BLaER1 treated with 17β-estradiol and CSF1 and Interleukin-3, amounts not matched to agents 10 nM and 100 nM (cell line): ENCODE data around the gene ALG11.
"Not testable (repeated sequence)": the region's sequence is repeated elsewhere in the genome, so short reads cannot be mapped to it uniquely, and the experiment has no call there.

Source experiments
- H3K27ac ChIP-seq, 11 experiments: shearing (Covaris generic); formaldehyde crosslinking; 2 replicates each; pipeline ENCODE4 v1.8.1; 2022
- H3K27me3 ChIP-seq, 11 experiments: shearing (Covaris generic); formaldehyde crosslinking; 2 replicates each; pipeline ENCODE4 v1.8.1; 2022
- H3K36me3 ChIP-seq, 11 experiments: shearing (Covaris generic); formaldehyde crosslinking; 2 replicates each; pipeline ENCODE4 v1.8.1; 2022
- H3K4me1 ChIP-seq, 10 experiments: shearing (Covaris generic); formaldehyde crosslinking; 2 replicates each; pipeline ENCODE4 v1.8.1; 2022
- H3K4me2 ChIP-seq, 11 experiments: shearing (Covaris generic); formaldehyde crosslinking; 2 replicates each; pipeline ENCODE4 v1.8.1; 2022
- H3K4me3 ChIP-seq, 10 experiments: shearing (Covaris generic); formaldehyde crosslinking; 2 replicates each; pipeline ENCODE4 v1.8.1; 2022
- H3K9ac ChIP-seq, 11 experiments: shearing (Covaris generic); formaldehyde crosslinking; 2 replicates each; pipeline ENCODE4 v1.8.1; 2022
- H3K9me3 ChIP-seq, 11 experiments: shearing (Covaris generic); formaldehyde crosslinking; replicated peaks in 1 of 11; 2 replicates each; pipeline ENCODE4 v1.8.1; 2022
- H4K20me1 ChIP-seq, 11 experiments: shearing (Covaris generic); formaldehyde crosslinking; 2 replicates each; pipeline ENCODE4 v1.8.1; 2022
- Cebpa-rat ChIP-seq, 11 experiments: shearing (Covaris generic); IDR thresholded peaks; 2 replicates each; pipeline ENCODE4 v1.8.1; 2022

The ALG11 gene

GRCh38 chr13:52036037-52036436 is 23.8 kb downstream of the ALG11 start:
- Histone ChIP-seq H3K9me3 (0 out of 22 replicates have a peak, but pooled peaks cover 0 to 4% (median 0%) of the 10 kb centered on the region in 11 experiments), H4K20me1 (peaks cover 0 to 8% (median 0%) of the 10 kb centered on the region in 11 experiments; a peak in 2 of 22 replicates), H3K4me1 (no peaks in the 10 kb centered on the region), H3K27ac (no peak overlapping the region), H3K4me3 (no peak overlapping the region), H3K9ac (no peak overlapping the region), H3K27me3 (no peaks in the 10 kb centered on the region), H3K36me3 (peaks cover 0 to 10% (median 4%) of the 10 kb centered on the region in 11 experiments; a peak in 7 of 22 replicates), H3K4me2 (no peak overlapping the region)
- no peak for TF ChIP-seq Cebpa-rat (IDR thresholded peaks at IDR 0.05)

- no peak for TF ChIP-seq Cebpa-rat (IDR thresholded peaks at IDR 0.05)
- no peak overlapping the region for H3K4me2 ChIP-seq
- H3K4me1 ChIP-seq = no peaks in the 10 kb centered on the region
- H3K27me3 ChIP-seq = no peaks in the 10 kb centered on the region
- peaks cover 0 to 7% (median 0%) of the 10 kb centered on the region in 11 experiments; a peak in 3 of 22 replicates for H3K9me3 ChIP-seq
- H3K9ac ChIP-seq = no peak overlapping the region
- H3K4me3 ChIP-seq = no peak overlapping the region
- H3K27ac ChIP-seq = no peak overlapping the region
- no peaks in the 10 kb centered on the region for H4K20me1 ChIP-seq
- H3K36me3 ChIP-seq = no peaks in the 10 kb centered on the region
These were observed 31.5 kb downstream of the ALG11 start for GRCh38 chr13:52043675-52044074.

- TF ChIP-seq Cebpa-rat (IDR thresholded peaks at IDR 0.05) = no peak
- no peaks in the 10 kb centered on the region for H3K36me3 ChIP-seq
- no peak overlapping the region for H3K9ac ChIP-seq
- H3K4me1 ChIP-seq = no peaks in the 10 kb centered on the region
- H3K4me3 ChIP-seq = no peak overlapping the region
- H3K9me3 ChIP-seq = 0 out of 22 replicates have a peak, but pooled peaks cover 0 to 4% (median 0%) of the 10 kb centered on the region in 11 experiments
- no peaks in the 10 kb centered on the region for H3K27me3 ChIP-seq
- no peaks in the 10 kb centered on the region for H4K20me1 ChIP-seq
- no peak overlapping the region for H3K4me2 ChIP-seq
- H3K27ac ChIP-seq = no peak overlapping the region
These were observed 35.3 kb downstream of the ALG11 start for GRCh38 chr13:52047463-52047862.

GRCh38 chr13:52048516-52048915 is 36.3 kb downstream of the ALG11 start:
- Histone ChIP-seq H4K20me1 (no peaks in the 10 kb centered on the region), H3K9me3 (0 out of 22 replicates have a peak, but pooled peaks cover 0 to 4% (median 0%) of the 10 kb centered on the region in 11 experiments), H3K4me3 (no peak overlapping the region), H3K36me3 (no peaks in the 10 kb centered on the region), H3K9ac (no peak overlapping the region), H3K27ac (no peak overlapping the region), H3K4me2 (no peak overlapping the region), H3K4me1 (no peaks in the 10 kb centered on the region), H3K27me3 (no peaks in the 10 kb centered on the region)
- no peak for TF ChIP-seq Cebpa-rat (IDR thresholded peaks at IDR 0.05)

- Histone ChIP-seq H3K27me3 (no peaks in the 10 kb centered on the region), H3K4me1 (no peaks in the 10 kb centered on the region), H3K9me3 (no peaks in the 10 kb centered on the region), H3K4me2 (no peak overlapping the region), H3K27ac (no peak overlapping the region), H4K20me1 (no peaks in the 10 kb centered on the region), H3K9ac (no peak overlapping the region), H3K4me3 (no peak overlapping the region), H3K36me3 (no peaks in the 10 kb centered on the region)
- no peak for TF ChIP-seq Cebpa-rat (IDR thresholded peaks at IDR 0.05)
These were observed 39.2 kb downstream of the ALG11 start for GRCh38 chr13:52051400-52051799.

- TF ChIP-seq Cebpa-rat (IDR thresholded peaks at IDR 0.05) = no peak
- H3K27me3 ChIP-seq = no peaks in the 10 kb centered on the region
- no peak overlapping the region for H3K9ac ChIP-seq
- no peak overlapping the region for H3K4me3 ChIP-seq
- no peaks in the 10 kb centered on the region for H3K9me3 ChIP-seq
- H4K20me1 ChIP-seq = no peaks in the 10 kb centered on the region
- no peaks in the 10 kb centered on the region for H3K4me1 ChIP-seq
- no peak overlapping the region for H3K4me2 ChIP-seq
- H3K36me3 ChIP-seq = no peaks in the 10 kb centered on the region
- no peak overlapping the region for H3K27ac ChIP-seq
These were observed 41.3 kb downstream of the ALG11 start for GRCh38 chr13:52053460-52053859.

- H3K27ac ChIP-seq, H3K27me3 ChIP-seq, H3K4me2 ChIP-seq, H4K20me1 ChIP-seq, H3K9ac ChIP-seq, H3K4me1 ChIP-seq, H3K36me3 ChIP-seq, H3K4me3 ChIP-seq: not testable (repeated sequence)
- H3K9me3 ChIP-seq = peaks cover 28 to 49% (median 39%) of the 10 kb centered on the region in 11 experiments
These were observed 48.9 kb downstream of the ALG11 start for GRCh38 chr13:52061064-52061463.

- Histone ChIP-seq H3K9me3 (peaks cover 34 to 53% (median 44%) of the 10 kb centered on the region in 11 experiments), H3K4me2 (no peak overlapping the region), H3K27me3 (no peaks in the 10 kb centered on the region), H3K4me1 (no peaks in the 10 kb centered on the region), H3K36me3 (no peaks in the 10 kb centered on the region), H3K27ac (no peak overlapping the region), H4K20me1 (no peaks in the 10 kb centered on the region), H3K9ac (no peak overlapping the region), H3K4me3 (no peak overlapping the region)
- no peak for TF ChIP-seq Cebpa-rat (IDR thresholded peaks at IDR 0.05)
These were observed 49.4 kb downstream of the ALG11 start for GRCh38 chr13:52061587-52061986.

GRCh38 chr13:52067237-52067636 is 55.0 kb downstream of the ALG11 start:
- H3K36me3 ChIP-seq = peaks cover 0 to 5% (median 0%) of the 10 kb centered on the region in 11 experiments; a peak in 1 of 22 replicates
- H3K27ac ChIP-seq = no peak overlapping the region
- H3K9me3 ChIP-seq = peaks cover 56 to 82% (median 66%) of the 10 kb centered on the region in 11 experiments
- H3K4me1 ChIP-seq = peaks cover 0 to 8% (median 2%) of the 10 kb centered on the region in 10 experiments; a peak in 4 of 20 replicates
- no peak overlapping the region for H3K9ac ChIP-seq
- H3K4me3 ChIP-seq = peak overlapping the region in 1 of 10 experiments; percentile 11; a peak in 1 of 20 replicates
- H4K20me1 ChIP-seq = no peaks in the 10 kb centered on the region
- no peaks in the 10 kb centered on the region for H3K27me3 ChIP-seq
- TF ChIP-seq Cebpa-rat (IDR thresholded peaks at IDR 0.05) = no peak
- H3K4me2 ChIP-seq = no peak overlapping the region

- H3K9ac ChIP-seq = no peak overlapping the region
- H3K9me3 ChIP-seq = peaks cover 44 to 65% (median 51%) of the 10 kb centered on the region in 11 experiments
- no peak overlapping the region for H3K4me3 ChIP-seq
- H4K20me1 ChIP-seq = no peaks in the 10 kb centered on the region
- H3K27ac ChIP-seq = no peak overlapping the region
- no peaks in the 10 kb centered on the region for H3K27me3 ChIP-seq
- peak overlapping the region in 1 of 11 experiments; percentile 37; a peak in 1 of 22 replicates for H3K4me2 ChIP-seq
- peaks cover 0 to 8% (median 2%) of the 10 kb centered on the region in 10 experiments; a peak in 4 of 20 replicates for H3K4me1 ChIP-seq
- TF ChIP-seq Cebpa-rat (IDR thresholded peaks at IDR 0.05) = no peak
- peaks cover 0 to 5% (median 0%) of the 10 kb centered on the region in 11 experiments; a peak in 1 of 22 replicates for H3K36me3 ChIP-seq
These were observed 58.8 kb downstream of the ALG11 start for GRCh38 chr13:52070929-52071523.
